GM12874 (cell line): ENCODE data around the gene ZNF205.

Experiments
- CTCF ChIP-seq: IDR thresholded peaks from 2 replicates; pipeline ENCODE4 v1.5.1; 2011; ENCODE audit warnings: low read depth, mild to moderate bottlenecking, control low read depth, low read length, moderate library complexity; ENCODE audit not compliant: insufficient read depth

ZNF205 gene

GRCh38 chr16:3155972-3156371, 43.6 kb downstream of the ZNF205 start:
- no peak for TF ChIP-seq CTCF

GRCh38 chr16:3157229-3158025, 45.0 kb downstream of the ZNF205 start:
- no peak for TF ChIP-seq CTCF

- TF ChIP-seq CTCF, result no peak
These were observed 45.7 kb downstream of the ZNF205 start for GRCh38 chr16:3158026-3158509.

- TF ChIP-seq CTCF, result no peak
These were observed 46.3 kb downstream of the ZNF205 start for GRCh38 chr16:3158510-3159314.

- TF ChIP-seq CTCF, result no peak
These were observed 49.0 kb downstream of the ZNF205 start for GRCh38 chr16:3161235-3162018.

GRCh38 chr16:3164121-3164991, 52.0 kb downstream of the ZNF205 start:
- TF ChIP-seq CTCF, result no peak
